Suprapubic skin (tissue), 3 donors: Measurements from ENCODE around the gene ARID5A.

Experiments used
- POLR2AphosphoS5 ChIP-seq, 3 donors: sonication (generic); formaldehyde crosslinking; IDR thresholded peaks; one replicate each; pipeline ENCODE4 v1.6.1; 2017; ENCODE audit warnings: antibody characterized with exemption in 3 of 3
- TF ChIP-seq, protein P1 (sequence below), 2 donors: fragments of 200-600 bp in 1 of 2; fragments of 450-650 bp in 1 of 2; sonication (generic) in 1 of 2; IDR thresholded peaks; one replicate each; pipeline ENCODE4 v1.5.1; 2016 to 2019; ENCODE audit warnings: antibody characterized with exemption in 2 of 2, mild to moderate bottlenecking in 1 of 2, moderate library complexity in 1 of 2

DNA sequence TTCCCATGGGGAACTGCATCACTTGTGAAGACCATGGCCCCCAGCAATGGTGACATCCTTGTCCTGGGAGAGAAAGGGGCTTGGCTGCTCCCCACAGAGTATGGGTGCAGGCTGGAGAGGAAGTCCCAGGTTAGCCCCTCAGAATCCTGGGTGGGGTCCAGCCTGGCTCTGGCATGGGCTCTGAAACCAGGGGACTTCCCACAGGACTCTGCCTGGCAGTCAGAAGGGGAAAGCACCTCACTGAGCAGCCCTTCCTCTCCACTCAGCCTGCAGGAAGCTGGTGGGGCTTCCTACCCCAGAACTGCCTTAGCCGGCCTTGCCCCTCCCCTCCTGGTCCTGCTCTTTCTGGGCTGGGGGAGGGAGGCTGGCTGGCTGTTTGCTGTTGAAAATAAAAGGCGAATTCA is 35.1 kb upstream of the ARID5A start:
- TF ChIP-seq, protein P1, sequence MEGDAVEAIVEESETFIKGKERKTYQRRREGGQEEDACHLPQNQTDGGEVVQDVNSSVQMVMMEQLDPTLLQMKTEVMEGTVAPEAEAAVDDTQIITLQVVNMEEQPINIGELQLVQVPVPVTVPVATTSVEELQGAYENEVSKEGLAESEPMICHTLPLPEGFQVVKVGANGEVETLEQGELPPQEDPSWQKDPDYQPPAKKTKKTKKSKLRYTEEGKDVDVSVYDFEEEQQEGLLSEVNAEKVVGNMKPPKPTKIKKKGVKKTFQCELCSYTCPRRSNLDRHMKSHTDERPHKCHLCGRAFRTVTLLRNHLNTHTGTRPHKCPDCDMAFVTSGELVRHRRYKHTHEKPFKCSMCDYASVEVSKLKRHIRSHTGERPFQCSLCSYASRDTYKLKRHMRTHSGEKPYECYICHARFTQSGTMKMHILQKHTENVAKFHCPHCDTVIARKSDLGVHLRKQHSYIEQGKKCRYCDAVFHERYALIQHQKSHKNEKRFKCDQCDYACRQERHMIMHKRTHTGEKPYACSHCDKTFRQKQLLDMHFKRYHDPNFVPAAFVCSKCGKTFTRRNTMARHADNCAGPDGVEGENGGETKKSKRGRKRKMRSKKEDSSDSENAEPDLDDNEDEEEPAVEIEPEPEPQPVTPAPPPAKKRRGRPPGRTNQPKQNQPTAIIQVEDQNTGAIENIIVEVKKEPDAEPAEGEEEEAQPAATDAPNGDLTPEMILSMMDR (IDR thresholded peaks at IDR 0.05), result no peak
- TF ChIP-seq POLR2AphosphoS5 (IDR thresholded peaks at IDR 0.05), result no peak
